Measurements from ENCODE around the gene PDS5B.

DNA sequence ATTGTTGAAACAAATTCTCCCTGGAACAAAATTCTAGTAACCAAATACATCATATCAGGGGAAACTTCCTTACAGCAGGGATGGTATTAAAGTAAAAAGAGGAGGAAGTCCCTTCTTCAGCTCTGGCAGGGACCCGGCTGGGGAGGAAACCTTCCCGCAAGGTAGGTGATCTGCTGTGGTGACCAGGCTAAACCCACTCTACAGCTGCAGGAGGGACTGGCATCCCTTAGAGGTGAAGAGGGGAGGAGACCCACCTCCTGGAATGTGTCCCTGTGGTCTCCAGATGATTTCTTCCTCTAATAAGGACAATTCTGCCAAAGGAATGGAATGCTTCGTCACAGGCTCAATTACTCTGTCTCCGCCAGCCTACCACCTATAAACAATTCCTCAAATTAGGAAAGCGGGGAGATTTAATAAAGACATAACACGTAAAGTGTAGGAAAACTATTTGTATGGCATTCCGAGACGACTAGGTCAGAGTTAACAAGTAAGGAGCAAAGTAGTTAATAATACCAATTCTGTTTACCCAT is 637 bp upstream of the PDS5B start:
- no peak for TF ChIP-seq EZH2 (IDR thresholded peaks at IDR 0.05; ENCODE audit: borderline replicate concordance, low read length)
- TF ChIP-seq, protein P1, sequence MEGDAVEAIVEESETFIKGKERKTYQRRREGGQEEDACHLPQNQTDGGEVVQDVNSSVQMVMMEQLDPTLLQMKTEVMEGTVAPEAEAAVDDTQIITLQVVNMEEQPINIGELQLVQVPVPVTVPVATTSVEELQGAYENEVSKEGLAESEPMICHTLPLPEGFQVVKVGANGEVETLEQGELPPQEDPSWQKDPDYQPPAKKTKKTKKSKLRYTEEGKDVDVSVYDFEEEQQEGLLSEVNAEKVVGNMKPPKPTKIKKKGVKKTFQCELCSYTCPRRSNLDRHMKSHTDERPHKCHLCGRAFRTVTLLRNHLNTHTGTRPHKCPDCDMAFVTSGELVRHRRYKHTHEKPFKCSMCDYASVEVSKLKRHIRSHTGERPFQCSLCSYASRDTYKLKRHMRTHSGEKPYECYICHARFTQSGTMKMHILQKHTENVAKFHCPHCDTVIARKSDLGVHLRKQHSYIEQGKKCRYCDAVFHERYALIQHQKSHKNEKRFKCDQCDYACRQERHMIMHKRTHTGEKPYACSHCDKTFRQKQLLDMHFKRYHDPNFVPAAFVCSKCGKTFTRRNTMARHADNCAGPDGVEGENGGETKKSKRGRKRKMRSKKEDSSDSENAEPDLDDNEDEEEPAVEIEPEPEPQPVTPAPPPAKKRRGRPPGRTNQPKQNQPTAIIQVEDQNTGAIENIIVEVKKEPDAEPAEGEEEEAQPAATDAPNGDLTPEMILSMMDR (conservative IDR thresholded peaks at IDR 0.05 in 1 of 2, IDR thresholded peaks at IDR 0.05 in 1 of 2; ENCODE audit: extremely low read depth in 1 of 2, insufficient read depth in 1 of 2, low read depth in 1 of 2, low read length in 2 of 2) = no peak

Measured in mammary epithelial cell (primary cell).